ENCODE results near the gene AKR1D1.
"Not testable (repeated sequence)": the region's sequence is repeated elsewhere in the genome, so short reads cannot be mapped to it uniquely, and the experiment has no call there.

Gene AKR1D1

DNA sequence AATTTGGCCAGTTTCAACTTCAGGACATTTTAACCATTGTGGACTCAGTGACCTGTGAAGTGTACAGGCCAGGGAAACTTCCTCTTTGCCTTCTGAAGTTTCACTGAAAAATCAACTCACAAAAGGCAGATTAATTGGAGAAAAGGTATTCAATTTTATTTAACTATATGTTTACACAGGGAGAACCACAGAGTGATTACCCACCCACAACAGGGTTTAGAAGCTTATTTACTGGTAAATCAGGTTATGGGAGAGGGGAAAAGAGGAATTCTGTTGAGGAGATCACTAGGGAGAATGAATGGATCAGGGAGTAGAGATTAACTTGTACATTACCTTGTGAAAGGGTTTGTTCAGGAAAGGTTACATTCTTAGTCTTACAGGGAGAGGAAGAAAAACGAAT is 1.7 kb upstream of the AKR1D1 start:
- no peak for DNase-seq

DNA sequence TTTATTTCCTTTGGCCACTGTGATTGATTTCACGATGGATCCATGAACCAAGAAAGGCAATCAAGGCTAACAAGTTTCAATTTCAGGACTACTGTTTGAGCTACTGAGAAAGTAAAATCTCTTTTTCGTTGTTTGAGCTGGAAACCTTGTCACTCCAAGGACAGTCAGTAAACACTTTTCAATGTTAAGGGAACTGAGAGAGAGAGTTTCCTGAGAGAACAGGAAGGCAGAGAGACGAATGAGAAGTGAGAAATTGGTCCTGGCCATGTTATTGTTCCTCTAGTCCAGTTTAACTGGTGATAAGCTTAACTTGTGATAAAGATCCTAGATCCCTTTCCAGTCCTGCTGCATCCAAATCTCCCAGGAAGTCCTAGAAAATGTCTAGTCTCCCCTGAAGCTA is 909 bp upstream of the AKR1D1 start:
- no peak for DNase-seq

DNA sequence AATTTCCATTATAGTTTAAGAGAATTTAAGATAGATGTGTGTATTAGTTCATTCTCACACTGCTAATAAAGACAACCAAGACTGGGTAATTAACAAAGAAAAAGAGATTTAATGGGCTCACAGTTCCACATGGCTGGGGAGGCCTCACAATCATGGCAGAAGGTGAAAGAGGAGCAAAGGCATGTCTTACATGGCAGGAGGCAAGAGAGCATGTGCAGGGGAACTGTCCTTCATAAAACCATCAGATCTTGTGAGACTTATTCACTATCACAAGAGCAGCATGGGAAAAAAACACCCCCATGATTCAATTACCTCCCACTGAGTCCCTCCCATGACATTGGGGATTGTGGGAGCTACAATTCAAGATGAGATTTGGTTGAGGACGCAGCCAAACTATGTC is 473 bp upstream of the AKR1D1 start:
- not testable (repeated sequence) for DNase-seq

DNA sequence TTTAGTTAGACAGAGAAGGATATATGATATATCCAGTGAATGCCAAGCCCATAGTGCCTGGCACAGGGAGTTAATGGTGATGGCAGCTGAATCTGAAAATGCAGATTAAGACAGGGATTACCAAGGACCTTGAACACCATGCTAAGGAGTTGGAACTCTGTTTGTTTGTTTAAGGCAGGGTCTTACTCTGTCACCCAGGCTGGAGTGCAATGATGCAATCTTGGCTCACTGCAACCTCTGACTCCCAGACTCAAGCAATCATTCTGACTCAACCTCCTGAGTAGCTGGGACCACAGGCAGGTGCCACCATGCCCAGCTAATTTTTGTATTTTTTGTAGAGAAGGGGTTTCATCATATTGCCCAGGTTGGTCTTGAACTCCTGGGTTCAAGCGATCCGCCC is 1.6 kb downstream of the AKR1D1 start:
- DNase-seq = no peak

DNA sequence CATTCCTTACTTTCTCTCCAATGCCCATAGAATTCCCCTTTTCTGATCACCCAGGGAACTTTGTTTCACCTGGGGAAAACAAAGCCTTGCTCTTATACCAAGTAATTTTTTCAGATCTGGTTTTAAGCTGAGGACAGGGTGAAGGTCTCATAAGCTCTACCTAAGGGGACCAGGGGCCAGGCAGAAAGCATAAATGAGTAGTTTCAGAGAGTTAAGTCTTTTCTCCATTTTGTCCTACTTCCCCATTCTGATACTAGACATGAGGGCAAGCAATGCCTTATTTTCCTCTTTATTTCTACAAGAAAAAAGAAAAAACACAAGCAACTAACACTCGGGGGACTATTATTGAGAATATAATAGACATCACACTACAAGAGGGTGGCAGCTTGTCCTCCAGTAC is 2.9 kb downstream of the AKR1D1 start:
- DNase-seq = no peak

GRCh38 chr7:138081868-138082267 is 5.6 kb downstream of the AKR1D1 start:
- no peak for DNase-seq

GRCh38 chr7:138083859-138084258 is 7.6 kb downstream of the AKR1D1 start:
- no peak for DNase-seq

DNA sequence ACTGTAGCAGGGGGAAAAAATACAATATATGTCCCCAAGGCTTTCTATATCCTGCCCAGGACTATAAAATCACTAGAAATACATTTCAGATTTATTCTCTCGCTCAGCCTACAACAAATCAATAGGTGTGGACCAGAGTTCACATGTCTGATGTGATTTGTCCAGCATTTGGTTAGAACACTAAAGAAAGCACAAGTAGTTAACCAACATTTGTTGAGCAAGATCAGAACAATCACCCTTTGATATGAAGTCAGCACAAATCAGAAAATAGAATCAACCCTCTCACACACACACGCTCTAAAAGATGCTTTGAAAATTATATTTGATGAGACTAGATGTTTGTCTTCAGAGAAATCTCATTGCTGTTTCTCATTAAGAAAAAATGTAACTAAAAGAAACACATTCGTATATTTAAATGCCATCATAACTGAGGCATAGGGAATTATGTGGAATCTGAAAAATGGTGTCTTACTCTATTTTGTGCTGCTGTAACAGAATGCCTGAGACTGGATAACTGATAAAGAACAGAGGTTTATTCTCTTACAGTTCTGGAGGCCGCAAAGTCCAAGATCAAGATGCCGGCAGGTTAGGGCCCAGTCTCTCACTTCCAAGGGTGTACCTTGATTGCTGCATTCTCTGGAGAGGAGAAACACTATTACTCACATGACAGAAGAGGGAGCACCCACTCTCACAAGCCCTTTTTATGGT is 10.5 kb downstream of the AKR1D1 start:
- DNase-seq = no peak

DNA sequence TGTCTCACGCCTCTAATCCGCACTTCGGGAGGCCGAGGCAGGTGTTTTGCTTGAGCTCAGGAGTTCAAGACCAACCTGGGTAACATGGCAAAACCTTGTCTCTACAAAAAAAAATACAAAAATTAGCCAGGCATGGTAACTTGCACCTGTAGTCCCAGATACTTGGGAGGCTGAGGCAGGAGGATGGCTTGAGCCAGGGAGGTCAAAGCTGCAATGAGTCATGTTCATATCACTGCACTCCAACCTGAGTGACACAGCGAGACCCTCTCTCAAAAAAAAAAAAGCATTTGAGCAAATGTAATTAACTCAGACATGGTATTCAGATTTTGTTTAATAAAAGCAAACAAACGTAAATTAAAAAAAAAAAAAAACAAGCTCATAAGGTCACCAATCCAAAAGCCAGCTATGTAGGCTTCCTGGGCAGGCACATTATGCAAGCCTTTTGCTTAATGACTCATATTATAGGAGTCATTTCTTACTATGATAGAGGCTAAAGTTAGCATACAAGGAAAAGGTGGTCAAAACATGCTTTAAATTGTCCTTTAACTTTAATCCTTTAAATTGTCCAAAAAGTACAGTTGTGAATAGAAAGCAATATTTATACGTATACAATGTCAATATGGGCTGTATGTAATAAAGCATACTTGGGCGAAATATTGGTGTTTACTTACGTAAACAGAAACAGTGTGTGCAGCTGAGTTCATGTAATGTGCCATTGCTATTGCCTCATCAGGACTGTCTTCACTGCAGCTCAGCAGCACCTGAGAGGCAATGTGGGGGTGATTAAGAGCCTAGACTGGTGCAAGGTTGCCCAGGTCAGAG is 13.0 kb downstream of the AKR1D1 start:
- DNase-seq = no peak

DNA sequence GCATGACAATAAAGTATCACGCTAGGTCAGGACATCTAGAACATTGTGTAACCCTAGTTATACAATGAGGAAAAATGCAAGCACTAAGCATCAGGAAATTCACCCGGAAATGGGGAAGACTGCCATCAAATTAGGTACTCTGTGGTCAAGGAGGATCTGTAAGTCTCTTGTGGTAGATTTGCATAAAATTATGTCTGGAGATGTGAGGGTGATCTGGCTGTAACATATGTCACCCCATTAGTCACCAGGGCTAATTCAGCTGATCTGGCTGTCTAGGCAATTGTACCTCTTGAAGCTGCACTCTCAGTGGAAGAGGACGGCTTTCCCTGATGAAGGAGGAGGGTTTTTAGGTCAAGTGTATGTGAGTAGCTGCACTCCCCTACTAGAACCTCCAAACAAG is 14.8 kb downstream of the AKR1D1 start:
- DNase-seq = no peak

DNA sequence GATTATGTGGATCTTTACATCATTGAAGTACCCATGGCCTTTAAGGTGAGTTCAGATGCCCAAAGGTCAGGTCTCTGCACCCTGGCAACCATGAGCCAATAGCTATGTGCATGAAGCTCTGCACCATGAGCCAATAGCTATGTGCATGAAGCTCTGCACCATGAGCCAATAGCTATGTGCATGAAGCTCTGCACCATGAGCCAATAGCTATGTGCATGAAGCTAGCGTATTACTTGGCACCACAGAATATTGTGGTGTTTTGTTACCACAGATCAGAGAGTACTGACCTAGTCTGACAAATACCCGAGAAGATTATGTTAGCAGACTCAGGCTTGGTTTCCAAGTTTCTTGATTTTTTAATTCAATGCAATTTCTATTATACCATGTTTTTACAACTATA is 15.6 kb downstream of the AKR1D1 start:
- not testable (repeated sequence) for DNase-seq

DNA sequence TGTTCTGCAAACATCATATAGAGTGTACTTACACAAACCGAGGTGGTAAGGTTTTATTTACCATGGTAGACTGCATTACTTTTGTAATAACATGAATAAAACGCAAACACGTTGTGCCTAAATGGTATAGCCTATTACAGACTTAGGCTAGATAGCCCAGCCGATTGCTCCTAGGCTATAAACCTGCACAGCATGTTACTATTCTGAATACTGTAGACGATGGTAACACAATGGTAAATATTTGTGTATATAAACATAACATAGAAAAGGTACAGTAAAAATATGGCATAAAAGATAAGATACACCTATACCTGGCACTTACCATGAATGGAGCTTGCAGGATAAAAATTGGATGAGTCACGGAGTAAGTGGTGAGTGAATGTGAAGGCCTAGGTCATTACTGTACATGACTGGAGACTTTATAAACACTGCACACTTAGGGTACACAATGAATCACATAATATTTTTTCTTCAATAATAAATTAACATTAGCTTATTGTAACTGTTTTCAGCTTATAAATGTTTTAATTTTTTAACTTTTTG is 16.3 kb downstream of the AKR1D1 start:
- DNase-seq = no peak

- no peak for DNase-seq
Measured at GRCh38 chr7:138095972-138096935, 20.0 kb downstream of the AKR1D1 start.

- peak; percentile 33 for DNase-seq
Measured at GRCh38 chr7:138097064-138097741, 20.9 kb downstream of the AKR1D1 start.

GRCh38 chr7:138099813-138100212 is 23.6 kb downstream of the AKR1D1 start:
- no peak for DNase-seq

DNA sequence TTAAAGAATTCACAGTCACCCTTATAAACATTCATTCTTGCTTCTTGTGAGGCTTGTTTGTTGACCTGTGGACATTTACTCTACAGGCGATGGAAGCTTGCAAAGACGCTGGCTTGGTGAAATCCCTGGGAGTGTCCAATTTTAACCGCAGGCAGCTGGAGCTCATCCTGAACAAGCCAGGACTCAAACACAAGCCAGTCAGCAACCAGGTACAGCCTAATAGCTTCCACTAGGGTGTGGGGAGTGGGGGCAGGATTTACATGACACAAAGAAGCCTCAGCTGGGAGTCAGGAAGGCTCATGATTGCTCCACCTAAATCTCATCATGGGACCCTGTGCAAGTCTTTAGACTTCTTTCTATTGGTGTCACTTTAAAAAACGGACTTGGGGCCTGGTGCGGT is 29.0 kb downstream of the AKR1D1 start:
- no peak for DNase-seq

- no peak for DNase-seq
Measured at GRCh38 chr7:138115047-138115446, 38.8 kb downstream of the AKR1D1 start.

DNA sequence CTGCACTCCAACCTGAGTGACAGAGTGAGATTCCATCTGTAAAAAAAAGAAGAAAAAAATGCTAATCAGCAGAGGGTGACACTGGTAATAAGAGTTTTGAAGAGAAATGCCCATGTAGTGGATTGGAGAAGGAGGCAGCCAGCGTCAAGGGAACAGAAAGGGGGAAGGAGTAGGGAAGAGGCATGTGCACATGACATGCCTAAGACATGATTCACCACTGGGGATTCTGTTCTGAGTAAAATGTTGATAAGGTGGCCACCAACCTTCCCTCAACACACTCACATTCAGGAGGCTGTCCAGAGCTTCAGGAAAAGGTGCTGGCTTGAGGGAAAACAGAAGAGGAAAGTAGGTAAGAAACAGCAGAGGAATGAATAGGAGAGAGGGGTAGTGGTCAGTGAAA is 39.9 kb downstream of the AKR1D1 start:
- DNase-seq = no peak

- DNase-seq = no peak
Measured at GRCh38 chr7:138116892-138117291, 40.6 kb downstream of the AKR1D1 start.

DNA sequence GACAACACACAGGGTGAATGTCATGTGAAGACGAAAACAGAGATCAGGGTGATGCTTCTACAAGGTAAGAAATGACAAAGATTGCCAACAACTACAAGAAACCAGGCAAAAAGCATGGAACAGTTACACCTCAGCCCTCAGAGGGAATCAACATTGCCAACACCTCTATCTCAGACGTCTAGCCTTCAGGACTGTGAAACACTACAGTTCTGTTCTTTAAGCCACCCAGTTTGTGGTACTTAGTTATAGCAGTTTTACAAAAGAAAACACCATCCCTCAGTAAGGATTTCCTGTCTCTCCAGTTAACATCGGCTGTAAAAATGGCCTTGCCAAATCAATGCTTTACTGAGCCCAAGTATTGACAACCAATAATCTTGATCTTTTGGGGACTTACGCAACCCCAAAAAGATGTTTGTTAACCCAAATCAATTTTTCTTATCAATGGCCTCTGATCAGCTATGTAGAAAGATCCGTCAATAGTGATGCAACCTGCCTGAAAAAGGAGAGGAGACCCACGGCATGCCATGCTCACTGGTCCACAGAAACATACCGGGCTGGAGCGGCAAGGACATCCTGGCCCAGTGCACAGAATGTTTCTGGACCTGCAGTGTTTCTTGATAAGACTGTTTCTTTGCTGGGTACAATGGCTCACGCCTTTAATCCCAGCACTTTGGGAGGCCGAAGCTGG is 44.0 kb downstream of the AKR1D1 start:
- DNase-seq = no peak

GRCh38 chr7:138122162-138122561 is 45.9 kb downstream of the AKR1D1 start:
- DNase-seq = no peak

- DNase-seq = no peak
Measured at GRCh38 chr7:138125119-138125518, 48.9 kb downstream of the AKR1D1 start.
